RWPE1 (cell line): ENCODE measurements around the gene RPUSD2.

Experiments used
- CTCF ChIA-PET: fragments of 350-600 bp; sonication (Branson Sonifier 250); formaldehyde crosslinking; extraction: SDS; loops from one replicate; lab custom pipeline; 2021; lab: Yijun Ruan, JAX
- POLR2A ChIA-PET: fragments of 400-600 bp; formaldehyde crosslinking; extraction: SDS; loops from one replicate; lab custom pipeline; 2020; ENCODE audit warnings: antibody characterized with exemption; ENCODE audit not compliant: low non-redundant PET; lab: Yijun Ruan, JAX
- DNase-seq: peaks from one replicate; pipeline ENCODE4 v3.0.0; 2012; ENCODE audit warnings: low spot score
- H3K27ac ChIP-seq: fragments of 450-650 bp; 2 replicates; pipeline ENCODE4 v1.5.1; 2017
- TF ChIP-seq, protein P1 (sequence below): fragments of 450-650 bp; conservative IDR thresholded peaks from 2 replicates; pipeline ENCODE4 v1.5.1; 2017; ENCODE audit warnings: low read depth, mild to moderate bottlenecking

RPUSD2 gene

GRCh38 chr15:40534371-40534770, 34.7 kb upstream of the RPUSD2 start:
- ChIA-PET POLR2A (no interaction called here), CTCF (no interaction called here)
- TF ChIP-seq, protein P1, sequence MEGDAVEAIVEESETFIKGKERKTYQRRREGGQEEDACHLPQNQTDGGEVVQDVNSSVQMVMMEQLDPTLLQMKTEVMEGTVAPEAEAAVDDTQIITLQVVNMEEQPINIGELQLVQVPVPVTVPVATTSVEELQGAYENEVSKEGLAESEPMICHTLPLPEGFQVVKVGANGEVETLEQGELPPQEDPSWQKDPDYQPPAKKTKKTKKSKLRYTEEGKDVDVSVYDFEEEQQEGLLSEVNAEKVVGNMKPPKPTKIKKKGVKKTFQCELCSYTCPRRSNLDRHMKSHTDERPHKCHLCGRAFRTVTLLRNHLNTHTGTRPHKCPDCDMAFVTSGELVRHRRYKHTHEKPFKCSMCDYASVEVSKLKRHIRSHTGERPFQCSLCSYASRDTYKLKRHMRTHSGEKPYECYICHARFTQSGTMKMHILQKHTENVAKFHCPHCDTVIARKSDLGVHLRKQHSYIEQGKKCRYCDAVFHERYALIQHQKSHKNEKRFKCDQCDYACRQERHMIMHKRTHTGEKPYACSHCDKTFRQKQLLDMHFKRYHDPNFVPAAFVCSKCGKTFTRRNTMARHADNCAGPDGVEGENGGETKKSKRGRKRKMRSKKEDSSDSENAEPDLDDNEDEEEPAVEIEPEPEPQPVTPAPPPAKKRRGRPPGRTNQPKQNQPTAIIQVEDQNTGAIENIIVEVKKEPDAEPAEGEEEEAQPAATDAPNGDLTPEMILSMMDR, result no peak
- no peak for DNase-seq
- H3K27ac ChIP-seq, result no peak overlapping the region

DNA sequence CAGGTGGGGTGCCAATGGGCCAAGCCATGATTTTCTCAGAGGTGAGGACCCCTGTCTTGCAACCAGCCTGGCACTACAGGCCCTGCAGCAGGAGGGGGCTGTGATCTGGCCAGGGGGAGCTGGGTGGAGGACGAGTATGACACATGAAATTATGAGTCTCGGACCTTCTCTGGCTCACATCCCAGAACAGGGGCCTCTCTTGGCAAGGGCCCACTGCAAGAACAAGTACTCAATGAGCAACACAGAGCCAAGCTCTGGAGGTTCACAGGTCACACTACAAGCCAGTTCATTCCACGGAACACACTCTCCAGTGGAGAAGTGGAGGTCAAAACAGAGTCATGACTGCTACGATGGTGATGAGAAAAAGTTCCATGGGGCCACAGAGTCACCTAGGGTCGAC, 32.6 kb upstream of the RPUSD2 start:
- TF ChIP-seq, protein P1, result no peak
- CTCF ChIA-PET, result interaction anchor here (0.6 to 0.8 kb wide), 2 partner anchors 12 to 91 kb away, joined by 3 to 6 read pairs; no protein-coding TSS in a partner anchor
- no peak for DNase-seq
- POLR2A ChIA-PET, result no interaction called here
- no peak overlapping the region for H3K27ac ChIP-seq

DNA sequence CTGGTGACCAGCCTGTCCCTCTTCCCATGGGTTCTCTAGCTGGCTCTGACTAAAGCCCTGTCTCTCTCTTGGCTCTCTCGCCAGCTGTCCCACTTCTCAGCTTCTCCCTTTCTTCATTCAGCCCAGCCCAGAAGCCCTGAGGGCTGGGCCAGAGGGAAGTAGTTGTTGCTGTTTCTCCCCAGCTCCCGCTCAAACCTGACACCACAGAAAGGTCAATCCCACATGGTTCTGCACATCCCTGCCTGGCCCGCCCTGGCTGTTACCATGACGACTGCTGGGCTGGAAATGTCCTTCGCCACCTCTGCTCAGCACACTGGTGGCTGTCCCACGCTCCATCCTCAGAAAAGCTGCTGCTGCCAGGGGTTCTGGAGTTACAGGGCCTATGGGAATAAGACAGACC, 30.1 kb upstream of the RPUSD2 start:
- ChIA-PET POLR2A (interaction anchor here (0.5 kb wide), 1 partner anchor 174 kb away, joined by 4 read pairs; no protein-coding TSS in a partner anchor), CTCF (interaction anchor here (0.6 kb wide), 1 partner anchor 46 kb away, joined by 4 read pairs; no protein-coding TSS in a partner anchor)

GRCh38 chr15:40543082-40543481, 26.0 kb upstream of the RPUSD2 start:
- H3K27ac ChIP-seq, result no peak overlapping the region
- TF ChIP-seq, protein P1, result no peak
- CTCF ChIA-PET, result interaction anchor here (0.7 kb wide), 1 partner anchor 767 kb away, joined by 4 read pairs; no protein-coding TSS in a partner anchor
- POLR2A ChIA-PET, result interaction anchor here (0.7 kb wide), 1 partner anchor 22 kb away, joined by 3 read pairs; the partner anchor contains the start of gene CCDC32
- DNase-seq, result no peak

More for the DNA sequence above, 30.1 kb upstream of the RPUSD2 start:
- no peak for DNase-seq
- H3K27ac ChIP-seq, result no peak overlapping the region
- TF ChIP-seq, protein P1, result no peak

DNA sequence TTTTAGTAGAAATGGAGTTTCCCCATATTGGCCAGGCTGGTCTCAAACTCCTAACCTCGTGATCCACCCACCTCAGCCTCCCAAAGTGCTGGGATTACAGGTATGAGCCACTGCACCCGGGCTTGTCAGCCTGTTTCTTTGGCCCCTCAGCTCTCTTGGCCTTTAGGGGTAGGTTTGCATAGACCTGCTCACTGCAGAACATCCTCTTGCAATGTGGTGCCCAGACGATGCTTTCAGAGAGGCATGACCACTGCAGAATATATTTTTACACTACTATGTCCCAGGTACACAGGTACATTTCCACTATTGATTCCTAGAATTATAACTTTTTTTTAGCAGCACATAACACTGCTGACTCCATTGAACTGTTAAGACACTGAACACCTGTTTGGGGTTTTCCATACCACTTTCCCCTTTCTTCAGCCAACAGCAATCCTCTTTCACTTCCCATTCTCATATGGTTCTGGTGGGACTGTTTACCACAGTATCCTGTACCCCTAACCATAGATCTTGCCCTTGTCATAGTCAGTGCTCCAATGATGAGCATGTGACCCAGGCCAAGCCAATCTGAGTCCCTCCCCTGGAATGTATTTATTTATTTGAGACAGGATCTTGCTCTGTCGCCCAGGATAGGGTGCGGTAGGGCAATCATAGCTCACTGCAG, 25.3 kb upstream of the RPUSD2 start:
- ChIA-PET POLR2A (no interaction called here), CTCF (interaction anchor here (0.7 to 1.1 kb wide), 2 partner anchors 16 to 766 kb away, joined by 3 to 4 read pairs; no protein-coding TSS in a partner anchor)
- TF ChIP-seq, protein P1, result no peak
- no peak for DNase-seq
- no peak overlapping the region for H3K27ac ChIP-seq

- no peak overlapping the region for H3K27ac ChIP-seq
- CTCF ChIA-PET, result interaction anchor here (1.3 kb wide), 1 partner anchor 17 kb away, joined by 4 read pairs; no protein-coding TSS in a partner anchor
- TF ChIP-seq, protein P1, result no peak
- POLR2A ChIA-PET, result no interaction called here
- no peak for DNase-seq
Observed at GRCh38 chr15:40545457-40545856, 23.6 kb upstream of the RPUSD2 start.
